Measurements from ENCODE around the gene HES5. TPM values are rescaled to one million over a fixed set of nuclear protein-coding genes. Genes with fewer than 3 reads are reported as not detected.

HES5 gene
- total and polyA plus RNA-seq, 2 experiments from 2014 or later, result 0.16 to 0.21 TPM

DNA sequence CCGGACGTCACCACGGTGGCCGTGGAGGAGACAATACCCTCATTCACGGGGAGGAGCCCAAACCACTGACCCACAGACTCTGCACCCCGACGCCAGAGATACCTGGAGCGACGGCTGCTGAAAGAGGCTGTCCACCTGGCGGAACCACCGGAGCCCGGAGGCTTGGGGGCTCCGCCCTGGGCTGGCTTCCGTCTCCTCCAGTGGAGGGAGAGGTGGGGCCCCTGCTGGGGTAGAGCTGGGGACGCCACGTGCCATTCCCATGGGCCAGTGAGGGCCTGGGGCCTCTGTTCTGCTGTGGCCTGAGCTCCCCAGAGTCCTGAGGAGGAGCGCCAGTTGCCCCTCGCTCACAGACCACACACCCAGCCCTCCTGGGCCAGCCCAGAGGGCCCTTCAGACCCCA lies 33.1 kb upstream of the HES5 start:
- DNase-seq (ENCODE audit: low spot score) (no peak), ATAC-seq (no peak)
- no peak overlapping the region for H3K4me3 ChIP-seq
- Mint-ChIP-seq H3K27ac (no peak overlapping the region), H3K27me3 (ENCODE audit: insufficient read depth, low read depth, poor library complexity) (peaks cover 15% of the 10 kb centered on the region), H3K9me3 (no peaks in the 10 kb centered on the region), H3K36me3 (ENCODE audit: low read depth) (no peaks in the 10 kb centered on the region; the same call in 2 of the 3 replicates), H3K4me3 (no peak overlapping the region), H3K4me1 (peaks cover 3% of the 10 kb centered on the region)
- H3K4me2 ChIP-seq, result no peak overlapping the region
- no peaks in the 10 kb centered on the region for H3K4me1 ChIP-seq (ENCODE audit: insufficient read depth)
- H3K27me3 ChIP-seq (ENCODE audit: insufficient read depth), result no peaks in the 10 kb centered on the region
- no peaks in the 10 kb centered on the region for H3K36me3 ChIP-seq (ENCODE audit: insufficient read depth)
- H3K27ac ChIP-seq (ENCODE audit: low read depth), result no peak overlapping the region
- TF ChIP-seq ZNF114 (CRISPR knock-in tag; IDR thresholded peaks at IDR 0.05) (no peak), NANOG (IDR thresholded peaks at IDR 0.05; ENCODE audit: borderline replicate concordance) (no peak), STAT1 (IDR thresholded peaks at IDR 0.05; ENCODE audit: unreplicated experiment) (no peak), CREB1 (CRISPR knock-in tag; IDR thresholded peaks at IDR 0.05; ENCODE audit: low read depth) (no peak), ZNF331 (CRISPR knock-in tag; IDR thresholded peaks at IDR 0.05; ENCODE audit: low read depth) (no peak), EZH2 (IDR thresholded peaks at IDR 0.05; ENCODE audit: low read depth, unreplicated experiment) (no peak), EZH2phosphoT487 (IDR thresholded peaks at IDR 0.05; ENCODE audit: unreplicated experiment) (no peak), POLR2AphosphoS5 (IDR thresholded peaks at IDR 0.05; ENCODE audit: low read depth) (no peak), JUNB (IDR thresholded peaks at IDR 0.05; ENCODE audit: unreplicated experiment) (no peak)
- TF ChIP-seq, protein P1, sequence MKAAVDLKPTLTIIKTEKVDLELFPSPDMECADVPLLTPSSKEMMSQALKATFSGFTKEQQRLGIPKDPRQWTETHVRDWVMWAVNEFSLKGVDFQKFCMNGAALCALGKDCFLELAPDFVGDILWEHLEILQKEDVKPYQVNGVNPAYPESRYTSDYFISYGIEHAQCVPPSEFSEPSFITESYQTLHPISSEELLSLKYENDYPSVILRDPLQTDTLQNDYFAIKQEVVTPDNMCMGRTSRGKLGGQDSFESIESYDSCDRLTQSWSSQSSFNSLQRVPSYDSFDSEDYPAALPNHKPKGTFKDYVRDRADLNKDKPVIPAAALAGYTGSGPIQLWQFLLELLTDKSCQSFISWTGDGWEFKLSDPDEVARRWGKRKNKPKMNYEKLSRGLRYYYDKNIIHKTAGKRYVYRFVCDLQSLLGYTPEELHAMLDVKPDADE (IDR thresholded peaks at IDR 0.05), result no peak
- TF ChIP-seq, protein P2, sequence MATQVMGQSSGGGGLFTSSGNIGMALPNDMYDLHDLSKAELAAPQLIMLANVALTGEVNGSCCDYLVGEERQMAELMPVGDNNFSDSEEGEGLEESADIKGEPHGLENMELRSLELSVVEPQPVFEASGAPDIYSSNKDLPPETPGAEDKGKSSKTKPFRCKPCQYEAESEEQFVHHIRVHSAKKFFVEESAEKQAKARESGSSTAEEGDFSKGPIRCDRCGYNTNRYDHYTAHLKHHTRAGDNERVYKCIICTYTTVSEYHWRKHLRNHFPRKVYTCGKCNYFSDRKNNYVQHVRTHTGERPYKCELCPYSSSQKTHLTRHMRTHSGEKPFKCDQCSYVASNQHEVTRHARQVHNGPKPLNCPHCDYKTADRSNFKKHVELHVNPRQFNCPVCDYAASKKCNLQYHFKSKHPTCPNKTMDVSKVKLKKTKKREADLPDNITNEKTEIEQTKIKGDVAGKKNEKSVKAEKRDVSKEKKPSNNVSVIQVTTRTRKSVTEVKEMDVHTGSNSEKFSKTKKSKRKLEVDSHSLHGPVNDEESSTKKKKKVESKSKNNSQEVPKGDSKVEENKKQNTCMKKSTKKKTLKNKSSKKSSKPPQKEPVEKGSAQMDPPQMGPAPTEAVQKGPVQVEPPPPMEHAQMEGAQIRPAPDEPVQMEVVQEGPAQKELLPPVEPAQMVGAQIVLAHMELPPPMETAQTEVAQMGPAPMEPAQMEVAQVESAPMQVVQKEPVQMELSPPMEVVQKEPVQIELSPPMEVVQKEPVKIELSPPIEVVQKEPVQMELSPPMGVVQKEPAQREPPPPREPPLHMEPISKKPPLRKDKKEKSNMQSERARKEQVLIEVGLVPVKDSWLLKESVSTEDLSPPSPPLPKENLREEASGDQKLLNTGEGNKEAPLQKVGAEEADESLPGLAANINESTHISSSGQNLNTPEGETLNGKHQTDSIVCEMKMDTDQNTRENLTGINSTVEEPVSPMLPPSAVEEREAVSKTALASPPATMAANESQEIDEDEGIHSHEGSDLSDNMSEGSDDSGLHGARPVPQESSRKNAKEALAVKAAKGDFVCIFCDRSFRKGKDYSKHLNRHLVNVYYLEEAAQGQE (IDR thresholded peaks at IDR 0.05; ENCODE audit: unreplicated experiment), result no peak
- TF ChIP-seq, protein P3, sequence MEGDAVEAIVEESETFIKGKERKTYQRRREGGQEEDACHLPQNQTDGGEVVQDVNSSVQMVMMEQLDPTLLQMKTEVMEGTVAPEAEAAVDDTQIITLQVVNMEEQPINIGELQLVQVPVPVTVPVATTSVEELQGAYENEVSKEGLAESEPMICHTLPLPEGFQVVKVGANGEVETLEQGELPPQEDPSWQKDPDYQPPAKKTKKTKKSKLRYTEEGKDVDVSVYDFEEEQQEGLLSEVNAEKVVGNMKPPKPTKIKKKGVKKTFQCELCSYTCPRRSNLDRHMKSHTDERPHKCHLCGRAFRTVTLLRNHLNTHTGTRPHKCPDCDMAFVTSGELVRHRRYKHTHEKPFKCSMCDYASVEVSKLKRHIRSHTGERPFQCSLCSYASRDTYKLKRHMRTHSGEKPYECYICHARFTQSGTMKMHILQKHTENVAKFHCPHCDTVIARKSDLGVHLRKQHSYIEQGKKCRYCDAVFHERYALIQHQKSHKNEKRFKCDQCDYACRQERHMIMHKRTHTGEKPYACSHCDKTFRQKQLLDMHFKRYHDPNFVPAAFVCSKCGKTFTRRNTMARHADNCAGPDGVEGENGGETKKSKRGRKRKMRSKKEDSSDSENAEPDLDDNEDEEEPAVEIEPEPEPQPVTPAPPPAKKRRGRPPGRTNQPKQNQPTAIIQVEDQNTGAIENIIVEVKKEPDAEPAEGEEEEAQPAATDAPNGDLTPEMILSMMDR (conservative IDR thresholded peaks at IDR 0.05; ENCODE audit: low read depth in 2 of 2), result no peak
- TF ChIP-seq, protein P4, sequence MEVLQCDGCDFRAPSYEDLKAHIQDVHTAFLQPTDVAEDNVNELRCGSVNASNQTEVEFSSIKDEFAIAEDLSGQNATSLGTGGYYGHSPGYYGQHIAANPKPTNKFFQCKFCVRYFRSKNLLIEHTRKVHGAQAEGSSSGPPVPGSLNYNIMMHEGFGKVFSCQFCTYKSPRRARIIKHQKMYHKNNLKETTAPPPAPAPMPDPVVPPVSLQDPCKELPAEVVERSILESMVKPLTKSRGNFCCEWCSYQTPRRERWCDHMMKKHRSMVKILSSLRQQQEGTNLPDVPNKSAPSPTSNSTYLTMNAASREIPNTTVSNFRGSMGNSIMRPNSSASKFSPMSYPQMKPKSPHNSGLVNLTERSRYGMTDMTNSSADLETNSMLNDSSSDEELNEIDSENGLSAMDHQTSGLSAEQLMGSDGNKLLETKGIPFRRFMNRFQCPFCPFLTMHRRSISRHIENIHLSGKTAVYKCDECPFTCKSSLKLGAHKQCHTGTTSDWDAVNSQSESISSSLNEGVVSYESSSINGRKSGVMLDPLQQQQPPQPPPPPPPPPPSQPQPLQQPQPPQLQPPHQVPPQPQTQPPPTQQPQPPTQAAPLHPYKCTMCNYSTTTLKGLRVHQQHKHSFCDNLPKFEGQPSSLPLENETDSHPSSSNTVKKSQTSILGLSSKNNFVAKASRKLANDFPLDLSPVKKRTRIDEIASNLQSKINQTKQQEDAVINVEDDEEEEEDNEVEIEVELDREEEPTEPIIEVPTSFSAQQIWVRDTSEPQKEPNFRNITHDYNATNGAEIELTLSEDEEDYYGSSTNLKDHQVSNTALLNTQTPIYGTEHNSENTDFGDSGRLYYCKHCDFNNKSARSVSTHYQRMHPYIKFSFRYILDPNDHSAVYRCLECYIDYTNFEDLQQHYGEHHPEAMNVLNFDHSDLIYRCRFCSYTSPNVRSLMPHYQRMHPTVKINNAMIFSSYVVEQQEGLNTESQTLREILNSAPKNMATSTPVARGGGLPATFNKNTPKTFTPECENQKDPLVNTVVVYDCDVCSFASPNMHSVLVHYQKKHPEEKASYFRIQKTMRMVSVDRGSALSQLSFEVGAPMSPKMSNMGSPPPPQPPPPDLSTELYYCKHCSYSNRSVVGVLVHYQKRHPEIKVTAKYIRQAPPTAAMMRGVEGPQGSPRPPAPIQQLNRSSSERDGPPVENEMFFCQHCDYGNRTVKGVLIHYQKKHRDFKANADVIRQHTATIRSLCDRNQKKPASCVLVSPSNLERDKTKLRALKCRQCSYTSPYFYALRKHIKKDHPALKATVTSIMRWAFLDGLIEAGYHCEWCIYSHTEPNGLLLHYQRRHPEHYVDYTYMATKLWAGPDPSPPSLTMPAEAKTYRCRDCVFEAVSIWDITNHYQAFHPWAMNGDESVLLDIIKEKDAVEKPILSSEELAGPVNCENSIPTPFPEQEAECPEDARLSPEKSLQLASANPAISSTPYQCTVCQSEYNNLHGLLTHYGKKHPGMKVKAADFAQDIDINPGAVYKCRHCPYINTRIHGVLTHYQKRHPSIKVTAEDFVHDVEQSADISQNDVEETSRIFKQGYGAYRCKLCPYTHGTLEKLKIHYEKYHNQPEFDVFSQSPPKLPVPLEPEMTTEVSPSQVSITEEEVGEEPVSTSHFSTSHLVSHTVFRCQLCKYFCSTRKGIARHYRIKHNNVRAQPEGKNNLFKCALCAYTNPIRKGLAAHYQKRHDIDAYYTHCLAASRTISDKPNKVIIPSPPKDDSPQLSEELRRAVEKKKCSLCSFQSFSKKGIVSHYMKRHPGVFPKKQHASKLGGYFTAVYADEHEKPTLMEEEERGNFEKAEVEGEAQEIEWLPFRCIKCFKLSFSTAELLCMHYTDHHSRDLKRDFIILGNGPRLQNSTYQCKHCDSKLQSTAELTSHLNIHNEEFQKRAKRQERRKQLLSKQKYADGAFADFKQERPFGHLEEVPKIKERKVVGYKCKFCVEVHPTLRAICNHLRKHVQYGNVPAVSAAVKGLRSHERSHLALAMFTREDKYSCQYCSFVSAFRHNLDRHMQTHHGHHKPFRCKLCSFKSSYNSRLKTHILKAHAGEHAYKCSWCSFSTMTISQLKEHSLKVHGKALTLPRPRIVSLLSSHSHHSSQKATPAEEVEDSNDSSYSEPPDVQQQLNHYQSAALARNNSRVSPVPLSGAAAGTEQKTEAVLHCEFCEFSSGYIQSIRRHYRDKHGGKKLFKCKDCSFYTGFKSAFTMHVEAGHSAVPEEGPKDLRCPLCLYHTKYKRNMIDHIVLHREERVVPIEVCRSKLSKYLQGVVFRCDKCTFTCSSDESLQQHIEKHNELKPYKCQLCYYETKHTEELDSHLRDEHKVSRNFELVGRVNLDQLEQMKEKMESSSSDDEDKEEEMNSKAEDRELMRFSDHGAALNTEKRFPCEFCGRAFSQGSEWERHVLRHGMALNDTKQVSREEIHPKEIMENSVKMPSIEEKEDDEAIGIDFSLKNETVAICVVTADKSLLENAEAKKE (CRISPR knock-in tag; IDR thresholded peaks at IDR 0.05), result no peak
- H2AFZ ChIP-seq, result no peak overlapping the region
- H3K79me2 ChIP-seq (replicated peaks; ENCODE audit: insufficient read depth), result no peaks in the 10 kb centered on the region
- no peaks in the 10 kb centered on the region for H4K20me1 ChIP-seq (replicated peaks; ENCODE audit: insufficient read depth)
- no peaks in the 10 kb centered on the region for H3K9me2 ChIP-seq (ENCODE audit: insufficient read depth)
- no peaks in the 10 kb centered on the region for H3F3A ChIP-seq (replicated peaks; ENCODE audit: low read depth)
